B cell (primary cell): ENCODE measurements around the gene MAGEC3. TPM values are rescaled to one million over a fixed set of nuclear protein-coding genes. Genes with fewer than 3 reads are reported as not detected.

Experiments used
- ATAC-seq: fragments of 200-7000 bp; cut with Tn5 transposase; one replicate; pipeline ENCODE4 v1.10.0; 2021; ENCODE audit warnings: low read depth, mild to moderate bottlenecking, moderate number of reproducible peaks, moderate library complexity
- CTCF ChIA-PET: fragments of 350-600 bp; sonication (Branson Sonifier 250); formaldehyde crosslinking; loops from one replicate; lab custom pipeline; 2021; ENCODE audit warnings: antibody characterized with exemption, inconsistent platforms; lab: Charles Lee
- POLR2A ChIA-PET: fragments of 350-600 bp; sonication (Branson Sonifier 250); formaldehyde crosslinking; loops from one replicate; lab custom pipeline; 2021; ENCODE audit warnings: antibody characterized with exemption; lab: Charles Lee
- DNase-seq: peaks from one replicate; pipeline ENCODE4 v3.0.0; 2013
- H2AFZ ChIP-seq: 2 replicates; pipeline ENCODE4 v1.6.1; 2012; ENCODE audit warnings: mild to moderate bottlenecking, low read depth, low read length; ENCODE audit not compliant: insufficient read depth, poor library complexity, severe bottlenecking
- H3K27ac ChIP-seq, 2 donors: 1 replicate in 1 of 2; 2 replicates in 1 of 2; pipeline ENCODE4 v1.5.1; 2012 to 2013; ENCODE audit warnings: low read length in 2 of 2, mild to moderate bottlenecking in 2 of 2, moderate library complexity in 1 of 2
- H3K27me3 ChIP-seq, 4 experiments: fragments of 200-600 bp in 1 of 4; sonication (generic) in 1 of 4; replicated peaks in 1 of 4; 1 replicate in 2 of 4; 2 replicates in 2 of 4; pipeline versions ENCODE4 v1.6.1 to v1.7.0; 2013 to 2016; ENCODE audit warnings: low read length in 3 of 4, mild to moderate bottlenecking in 2 of 4, mixed read lengths in 1 of 4, moderate library complexity in 1 of 4; ENCODE audit not compliant: insufficient read depth in 4 of 4, control insufficient read depth in 3 of 4; ENCODE audit errors: control extremely low read depth in 1 of 4
- H3K36me3 ChIP-seq, 2 experiments: replicated peaks in 1 of 2; 1 replicate in 1 of 2; 2 replicates in 1 of 2; pipeline versions ENCODE4 v1.6.1 to v1.7.1; 2013; ENCODE audit warnings: low read length in 1 of 2; ENCODE audit not compliant: insufficient read depth in 2 of 2, control insufficient read depth in 1 of 2; ENCODE audit errors: control extremely low read depth in 1 of 2, extremely low read depth in 1 of 2
- H3K4me1 ChIP-seq, 2 donors: fragments of 200-600 bp in 1 of 2; sonication (generic) in 1 of 2; 1 replicate in 1 of 2; 2 replicates in 1 of 2; pipeline versions ENCODE4 v1.5.1 to v1.6.1; 2013 to 2017; ENCODE audit warnings: low read length in 2 of 2; ENCODE audit not compliant: control insufficient read depth in 2 of 2, insufficient read depth in 2 of 2
- H3K4me2 ChIP-seq: replicated peaks from 2 replicates; pipeline ENCODE3; 2012; ENCODE audit warnings: mild to moderate bottlenecking, low read depth, low read length; ENCODE audit not compliant: poor library complexity, severe bottlenecking
- H3K4me3 ChIP-seq, 5 experiments: fragments of 200-600 bp in 1 of 5; sonication (generic) in 1 of 5; 1 replicate in 3 of 5; 2 replicates in 2 of 5; pipeline versions ENCODE4 v1.5.1 to v1.7.0; 2011 to 2016; ENCODE audit warnings: low read length in 4 of 5, mild to moderate bottlenecking in 4 of 5, low read depth in 2 of 5, control low read depth in 1 of 5, moderate library complexity in 1 of 5; ENCODE audit not compliant: insufficient read depth in 1 of 5; ENCODE audit errors: control extremely low read depth in 1 of 5, extremely low read depth in 1 of 5
- H3K79me2 ChIP-seq: fragments of 200-600 bp; sonication (generic); one replicate; pipeline ENCODE4 v1.6.0; 2016; ENCODE audit warnings: low read length; ENCODE audit not compliant: control insufficient read depth, insufficient read depth
- H3K9ac ChIP-seq: fragments of 200-600 bp; sonication (generic); 2 replicates; pipeline ENCODE4 v1.6.1; 2017; ENCODE audit warnings: mild to moderate bottlenecking, low read length, moderate library complexity
- H3K9me3 ChIP-seq, 3 donors: one replicate each; pipeline versions ENCODE4 v1.6.1 to v1.7.1; 2013; ENCODE audit warnings: low read length in 2 of 3; ENCODE audit not compliant: control insufficient read depth in 2 of 3, insufficient read depth in 1 of 3; ENCODE audit errors: control extremely low read depth in 1 of 3
- H4K20me1 ChIP-seq: 2 replicates; pipeline ENCODE4 v1.6.0; 2012; ENCODE audit warnings: mild to moderate bottlenecking, low read length; ENCODE audit not compliant: insufficient read depth, control insufficient read depth, poor library complexity, severe bottlenecking
- H3K27ac Mint-ChIP-seq: one replicate; pipeline ENCODE4 v1.8.0; 2021; ENCODE audit warnings: mixed read lengths
- H3K27me3 Mint-ChIP-seq: one replicate; pipeline ENCODE4 v1.8.0; 2021; ENCODE audit warnings: mixed read lengths
- H3K4me1 Mint-ChIP-seq: one replicate; pipeline ENCODE4 v1.8.0; 2021; ENCODE audit warnings: mixed read lengths
- H3K4me3 Mint-ChIP-seq: one replicate; pipeline ENCODE4 v1.8.0; 2021; ENCODE audit warnings: mixed read lengths
- H3K9me3 Mint-ChIP-seq: one replicate; pipeline ENCODE4 v1.8.0; 2022; ENCODE audit warnings: mixed read lengths; ENCODE audit not compliant: insufficient read depth
- CTCF ChIP-seq: fragments of 200-600 bp; IDR thresholded peaks from one replicate; pipeline ENCODE4 v1.8.0; 2022; ENCODE audit warnings: antibody characterized with exemption, mild to moderate bottlenecking
- EZH2 ChIP-seq: IDR thresholded peaks from 2 replicates; pipeline ENCODE4 v1.6.1; 2012; ENCODE audit warnings: borderline replicate concordance, low read depth, mild to moderate bottlenecking, moderate library complexity, low read length; ENCODE audit not compliant: insufficient read depth, poor library complexity, severe bottlenecking
- WGBS: methylation state at CpG from one replicate; pipeline ENCODE4 v1.1.5; 2013; ENCODE audit warnings: missing lambda C conversion rate; ENCODE audit not compliant: insufficient coverage; 5-methylcytosine and 5-hydroxymethylcytosine counted together
- intact Hi-C: fragments of 100-400 bp; cut with micrococcal nuclease; formaldehyde crosslinking; loops from one replicate; pipeline ENCODE4 v1.10.0; 2022
- polyA plus RNA-seq: library from polyadenylated mRNA; depleted of rRNA; stranded (reverse); fragments of >200 nt; gene quantifications from 2 replicates; pipeline ENCODE4 v1.2.3, GENCODE V29; 2012
- total RNA-seq, 2 donors: library from RNA; stranded (reverse); fragments of 120-200 nt in 1 of 2; gene quantifications; 1 replicate in 1 of 2; 2 replicates in 1 of 2; pipeline versions ENCODE4 v1.2.3 to v1.2.4, GENCODE V29; 2013 to 2022

Gene MAGEC3
- total and polyA plus RNA-seq, 2 donors (not counting 1 experiment from before 2014, with no cell fraction given) = not detected

- DNase-seq = no peak
- H3K4me3 ChIP-seq = no peak overlapping the region
- no peaks in the 10 kb centered on the region for H3K4me1 Mint-ChIP-seq
- intact Hi-C loops = no loop called here
- H3K4me2 ChIP-seq = no peak overlapping the region
- no peak overlapping the region for H3K4me3 Mint-ChIP-seq
- H3K79me2 ChIP-seq = no peaks in the 10 kb centered on the region
- WGBS = 100% methylated on average over 1 of the region's 6 CpGs
- H3K9me3 Mint-ChIP-seq = no peaks in the 10 kb centered on the region
- CTCF ChIA-PET = no interaction called here
- H2AFZ ChIP-seq = no peak overlapping the region
- TF ChIP-seq EZH2 (no peak), CTCF (no peak)
- no peaks in the 10 kb centered on the region for H3K27me3 Mint-ChIP-seq
- H3K27ac Mint-ChIP-seq = no peak overlapping the region
- no peaks in the 10 kb centered on the region for H4K20me1 ChIP-seq
- no peak overlapping the region for H3K9ac ChIP-seq
- H3K9me3 ChIP-seq = peaks cover 0 to 4% (median 0%) of the 10 kb centered on the region in 3 donors
- no peak for ATAC-seq
- H3K36me3 ChIP-seq = no peaks in the 10 kb centered on the region
- no peaks in the 10 kb centered on the region for H3K27me3 ChIP-seq
- H3K27ac ChIP-seq = no peak overlapping the region
- H3K4me1 ChIP-seq = no peaks in the 10 kb centered on the region
- POLR2A ChIA-PET = no interaction called here
These were observed 22.2 kb upstream of the MAGEC3 start for GRCh38 chrX:141815904-141816303.

GRCh38 chrX:141832247-141832646, 5.9 kb upstream of the MAGEC3 start:
- Mint-ChIP-seq H3K27me3 (no peaks in the 10 kb centered on the region), H3K4me1 (no peaks in the 10 kb centered on the region), H3K27ac (no peak overlapping the region), H3K4me3 (no peak overlapping the region), H3K9me3 (peaks cover 4% of the 10 kb centered on the region)
- Histone ChIP-seq H3K4me2 (no peak overlapping the region), H3K4me1 (no peaks in the 10 kb centered on the region), H3K79me2 (no peaks in the 10 kb centered on the region), H3K9ac (no peak overlapping the region), H3K9me3 (peaks cover 0 to 6% (median 0%) of the 10 kb centered on the region in 3 donors), H3K36me3 (no peaks in the 10 kb centered on the region), H2AFZ (no peak overlapping the region), H4K20me1 (no peaks in the 10 kb centered on the region), H3K4me3 (no peak overlapping the region), H3K27me3 (no peaks in the 10 kb centered on the region), H3K27ac (no peak overlapping the region)
- intact Hi-C loops = no loop called here
- ATAC-seq (no peak), DNase-seq (no peak)
- 69% methylated on average over 3 of the region's 3 CpGs for WGBS
- ChIA-PET POLR2A (no interaction called here), CTCF (no interaction called here)
- TF ChIP-seq EZH2 (no peak), CTCF (no peak)
